HEK293 (cell line): ENCODE data around the gene MSI2.

Source experiments
- TCF7L2 ChIP-seq: IDR thresholded peaks from 2 replicates; pipeline ENCODE4 v1.6.1; 2011; ENCODE audit warnings: low read depth, mild to moderate bottlenecking, inconsistent platforms, low read length, moderate library complexity, borderline replicate concordance
- ZBTB21 ChIP-seq: fragments of 450-650 bp; formaldehyde crosslinking; IDR thresholded peaks from 2 replicates; pipeline ENCODE4 v1.5.1; 2017; ENCODE audit warnings: missing biosample characterization, missing genetic modification characterization
- ZBTB7A ChIP-seq: fragments of 450-650 bp; formaldehyde crosslinking; IDR thresholded peaks from 2 replicates; pipeline ENCODE4 v1.5.1; 2016; ENCODE audit warnings: low read depth, missing biosample characterization, missing genetic modification characterization
- ZNF114 ChIP-seq: fragments of 450-650 bp; formaldehyde crosslinking; IDR thresholded peaks from 2 replicates; pipeline ENCODE4 v1.5.0; 2017; ENCODE audit warnings: missing biosample characterization, missing genetic modification characterization
- ZNF121 ChIP-seq: fragments of 450-650 bp; formaldehyde crosslinking; IDR thresholded peaks from 2 replicates; pipeline ENCODE4 v1.5.1; 2016; ENCODE audit warnings: missing biosample characterization, missing genetic modification characterization
- ZNF146 ChIP-seq: fragments of 450-650 bp; formaldehyde crosslinking; IDR thresholded peaks from 2 replicates; pipeline ENCODE4 v1.5.1; 2016; ENCODE audit warnings: missing biosample characterization, missing genetic modification characterization
- ZNF274 ChIP-seq, 2 experiments: fragments of 200-500 bp in 1 of 2; fragments of 450-650 bp in 1 of 2; sonication (Bioruptor generic) in 1 of 2; formaldehyde crosslinking in 1 of 2; IDR thresholded peaks; 2 replicates each; pipeline versions ENCODE4 v1.5.1 to v1.6.1; 2014 to 2016; ENCODE audit warnings: borderline replicate concordance in 1 of 2, inconsistent platforms in 1 of 2, low read length in 1 of 2, missing biosample characterization in 1 of 2, missing genetic modification characterization in 1 of 2
- ZNF341 ChIP-seq: fragments of 450-650 bp; formaldehyde crosslinking; IDR thresholded peaks from 2 replicates; pipeline ENCODE4; 2016; ENCODE audit warnings: low read depth, missing biosample characterization, missing genetic modification characterization
- ZNF354C ChIP-seq: fragments of 450-650 bp; formaldehyde crosslinking; IDR thresholded peaks from 2 replicates; pipeline ENCODE4 v1.5.1; 2016; ENCODE audit warnings: missing biosample characterization, missing genetic modification characterization, low read depth, borderline replicate concordance
- ZNF843 ChIP-seq: fragments of 450-650 bp; formaldehyde crosslinking; IDR thresholded peaks from 2 replicates; pipeline ENCODE4 v1.5.1; 2016; ENCODE audit warnings: missing biosample characterization, missing genetic modification characterization
- TF ChIP-seq, protein P1 (sequence below): fragments of 450-650 bp; formaldehyde crosslinking; IDR thresholded peaks from 2 replicates; pipeline ENCODE4 v1.5.1; 2016; ENCODE audit warnings: missing biosample characterization, missing genetic modification characterization
- TF ChIP-seq, protein P2 (sequence below): IDR thresholded peaks from 2 replicates; pipeline ENCODE4 v1.6.1; 2011; ENCODE audit warnings: mild to moderate bottlenecking, low read depth, low read length, borderline replicate concordance
- TF ChIP-seq, protein P3 (sequence below): fragments of 450-650 bp; IDR thresholded peaks from 2 replicates; pipeline ENCODE4 v1.5.1; 2018; ENCODE audit warnings: missing biosample characterization, missing genetic modification characterization

DNA sequence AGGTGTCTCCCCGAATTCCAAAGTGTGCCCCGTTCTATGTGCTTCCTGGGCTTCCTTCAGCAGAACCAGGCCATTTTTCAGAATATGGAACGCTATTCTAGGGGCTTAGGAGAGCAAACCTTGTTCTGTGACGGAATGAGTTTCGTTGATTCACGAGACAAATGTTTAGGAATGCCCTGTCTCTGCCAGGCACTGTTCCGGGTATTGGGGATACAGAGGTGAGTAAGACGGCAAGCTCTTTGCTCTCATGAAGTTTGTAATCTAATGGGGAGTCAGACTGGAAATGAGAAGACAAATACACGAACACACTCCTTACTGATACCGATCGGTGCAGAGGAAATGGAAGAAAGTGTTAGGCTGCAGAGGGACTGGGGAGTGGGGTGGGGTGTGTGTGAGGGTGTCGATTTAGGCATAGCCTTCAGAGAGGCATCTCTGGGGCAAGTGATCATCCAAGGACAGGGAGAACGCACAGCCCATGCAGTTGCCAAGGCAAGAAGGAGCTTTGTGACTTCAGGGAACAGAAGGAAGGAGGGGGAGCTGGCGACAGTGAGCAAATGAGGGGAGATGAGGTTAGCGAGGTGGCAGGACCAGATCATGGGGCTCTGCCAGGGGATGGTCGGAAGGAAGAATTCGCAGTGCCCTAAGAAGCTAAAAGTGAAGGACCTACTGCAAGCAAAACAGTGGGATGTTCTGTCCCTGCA lies 189.6 kb downstream of the MSI2 start:
- TF ChIP-seq, protein P1, sequence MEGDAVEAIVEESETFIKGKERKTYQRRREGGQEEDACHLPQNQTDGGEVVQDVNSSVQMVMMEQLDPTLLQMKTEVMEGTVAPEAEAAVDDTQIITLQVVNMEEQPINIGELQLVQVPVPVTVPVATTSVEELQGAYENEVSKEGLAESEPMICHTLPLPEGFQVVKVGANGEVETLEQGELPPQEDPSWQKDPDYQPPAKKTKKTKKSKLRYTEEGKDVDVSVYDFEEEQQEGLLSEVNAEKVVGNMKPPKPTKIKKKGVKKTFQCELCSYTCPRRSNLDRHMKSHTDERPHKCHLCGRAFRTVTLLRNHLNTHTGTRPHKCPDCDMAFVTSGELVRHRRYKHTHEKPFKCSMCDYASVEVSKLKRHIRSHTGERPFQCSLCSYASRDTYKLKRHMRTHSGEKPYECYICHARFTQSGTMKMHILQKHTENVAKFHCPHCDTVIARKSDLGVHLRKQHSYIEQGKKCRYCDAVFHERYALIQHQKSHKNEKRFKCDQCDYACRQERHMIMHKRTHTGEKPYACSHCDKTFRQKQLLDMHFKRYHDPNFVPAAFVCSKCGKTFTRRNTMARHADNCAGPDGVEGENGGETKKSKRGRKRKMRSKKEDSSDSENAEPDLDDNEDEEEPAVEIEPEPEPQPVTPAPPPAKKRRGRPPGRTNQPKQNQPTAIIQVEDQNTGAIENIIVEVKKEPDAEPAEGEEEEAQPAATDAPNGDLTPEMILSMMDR (tag by site-specific recombination) = no peak
- no peak for TF ChIP-seq ZNF146 (tag by site-specific recombination)
- TF ChIP-seq ZNF354C (tag by site-specific recombination) = no peak
- no peak for TF ChIP-seq ZBTB21 (tag by site-specific recombination)
- no peak for TF ChIP-seq ZNF341
- no peak for TF ChIP-seq ZNF121
- TF ChIP-seq ZNF274 (IDR thresholded peaks at IDR 0.05; ENCODE audit: low read length) = no peak
- TF ChIP-seq ZNF274 (tag by site-specific recombination; IDR thresholded peaks at IDR 0.05; ENCODE audit: borderline replicate concordance) = no peak
- TF ChIP-seq ZNF843 (tag by site-specific recombination) = no peak
- no peak for TF ChIP-seq ZBTB7A (tag by site-specific recombination)
- no peak for TF ChIP-seq ZNF114 (tag by site-specific recombination)
- TF ChIP-seq TCF7L2 = no peak
- TF ChIP-seq, protein P2, sequence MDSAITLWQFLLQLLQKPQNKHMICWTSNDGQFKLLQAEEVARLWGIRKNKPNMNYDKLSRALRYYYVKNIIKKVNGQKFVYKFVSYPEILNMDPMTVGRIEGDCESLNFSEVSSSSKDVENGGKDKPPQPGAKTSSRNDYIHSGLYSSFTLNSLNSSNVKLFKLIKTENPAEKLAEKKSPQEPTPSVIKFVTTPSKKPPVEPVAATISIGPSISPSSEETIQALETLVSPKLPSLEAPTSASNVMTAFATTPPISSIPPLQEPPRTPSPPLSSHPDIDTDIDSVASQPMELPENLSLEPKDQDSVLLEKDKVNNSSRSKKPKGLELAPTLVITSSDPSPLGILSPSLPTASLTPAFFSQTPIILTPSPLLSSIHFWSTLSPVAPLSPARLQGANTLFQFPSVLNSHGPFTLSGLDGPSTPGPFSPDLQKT = no peak
- TF ChIP-seq, protein P3, sequence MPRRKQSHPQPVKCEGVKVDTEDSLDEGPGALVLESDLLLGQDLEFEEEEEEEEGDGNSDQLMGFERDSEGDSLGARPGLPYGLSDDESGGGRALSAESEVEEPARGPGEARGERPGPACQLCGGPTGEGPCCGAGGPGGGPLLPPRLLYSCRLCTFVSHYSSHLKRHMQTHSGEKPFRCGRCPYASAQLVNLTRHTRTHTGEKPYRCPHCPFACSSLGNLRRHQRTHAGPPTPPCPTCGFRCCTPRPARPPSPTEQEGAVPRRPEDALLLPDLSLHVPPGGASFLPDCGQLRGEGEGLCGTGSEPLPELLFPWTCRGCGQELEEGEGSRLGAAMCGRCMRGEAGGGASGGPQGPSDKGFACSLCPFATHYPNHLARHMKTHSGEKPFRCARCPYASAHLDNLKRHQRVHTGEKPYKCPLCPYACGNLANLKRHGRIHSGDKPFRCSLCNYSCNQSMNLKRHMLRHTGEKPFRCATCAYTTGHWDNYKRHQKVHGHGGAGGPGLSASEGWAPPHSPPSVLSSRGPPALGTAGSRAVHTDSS (tag by site-specific recombination) = no peak
